NCI-H2196 treated with DMSO at 0.1 percent for 48 hours (cell line): ENCODE results near the gene FUS.
"Not testable (repeated sequence)": the region's sequence is repeated elsewhere in the genome, so short reads cannot be mapped to it uniquely, and the experiment has no call there.

Experiments
- DNase-seq: peaks from one replicate; lab custom pipeline; 2025; ENCODE audit not compliant: unreplicated experiment; lab: John Stamatoyannopoulos, UW

Gene FUS

DNA sequence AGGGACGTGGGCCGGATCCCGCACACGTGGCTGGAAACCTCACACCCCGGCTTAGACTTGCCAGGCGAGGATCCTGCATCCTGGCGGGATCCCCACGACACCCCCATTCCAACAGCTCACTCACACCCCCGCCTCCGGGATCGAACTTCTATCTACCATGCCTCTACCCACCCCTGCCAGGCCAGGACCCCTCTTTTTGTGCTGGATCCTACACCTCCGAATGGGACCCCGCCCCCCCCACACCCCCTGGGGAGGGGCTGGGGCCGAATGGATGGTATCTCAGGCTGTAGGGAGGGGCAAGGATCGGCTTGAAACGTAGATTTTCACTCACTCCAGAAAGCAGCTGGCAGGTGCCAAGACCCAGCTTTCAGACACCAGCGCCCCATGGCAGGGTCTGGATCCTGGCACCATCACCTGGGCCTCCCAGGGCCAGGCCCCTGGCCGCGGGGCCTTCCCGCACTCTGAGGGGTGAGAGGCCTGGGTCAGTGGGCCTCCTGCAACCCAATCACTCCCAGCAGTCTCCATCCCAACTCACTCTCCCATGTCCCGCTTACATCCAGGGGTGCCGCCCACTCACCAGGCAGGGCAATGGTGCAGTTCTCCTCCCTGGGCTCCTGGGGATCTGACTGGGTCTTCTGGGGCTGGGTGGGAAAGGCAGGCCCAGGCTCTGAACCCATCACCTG lies 36.8 kb upstream of the FUS start:
- DNase-seq = no peak

DNA sequence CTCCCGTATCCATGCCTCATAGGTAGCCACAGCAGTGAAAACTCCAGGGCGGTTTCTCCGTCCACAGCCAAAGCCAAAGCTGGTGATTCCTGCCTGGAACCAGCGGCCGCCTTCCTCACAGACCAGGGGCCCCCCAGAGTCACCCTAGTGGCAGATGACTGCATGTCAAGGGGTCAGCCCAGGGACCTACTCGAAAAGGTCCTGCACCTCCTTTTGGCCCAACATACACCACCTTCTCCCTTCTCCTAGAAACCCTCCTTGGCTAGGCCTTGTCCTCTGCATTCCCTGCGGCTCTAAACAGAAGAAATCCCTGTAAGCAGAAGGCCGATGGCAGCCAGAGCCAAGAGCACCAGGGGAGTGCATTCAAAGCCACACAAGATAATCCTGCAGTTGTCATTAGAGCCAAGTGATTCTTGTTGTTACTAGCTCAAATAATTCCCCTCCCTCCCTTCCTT lies 36.2 kb upstream of the FUS start:
- DNase-seq = no peak

DNA sequence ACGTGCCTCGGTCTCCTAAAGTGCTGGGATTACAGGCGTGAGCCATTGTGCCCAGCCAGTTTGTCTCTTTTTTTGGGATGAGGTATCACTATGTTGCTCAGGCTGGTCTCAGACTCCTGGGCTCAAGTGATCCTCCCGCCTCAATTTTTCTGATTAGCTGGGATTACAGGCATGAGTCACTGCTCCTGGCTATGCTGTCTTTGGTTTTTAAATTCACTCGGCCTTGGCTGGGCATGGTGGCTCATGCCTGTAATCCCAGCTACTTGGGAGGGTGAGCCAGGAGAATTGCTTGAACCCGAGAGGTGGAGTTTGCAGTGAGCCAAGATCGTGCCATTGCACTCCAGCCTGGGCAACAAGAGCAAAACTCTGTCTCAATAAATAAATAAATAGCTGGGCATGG lies 35.5 kb upstream of the FUS start:
- DNase-seq = not testable (repeated sequence)

DNA sequence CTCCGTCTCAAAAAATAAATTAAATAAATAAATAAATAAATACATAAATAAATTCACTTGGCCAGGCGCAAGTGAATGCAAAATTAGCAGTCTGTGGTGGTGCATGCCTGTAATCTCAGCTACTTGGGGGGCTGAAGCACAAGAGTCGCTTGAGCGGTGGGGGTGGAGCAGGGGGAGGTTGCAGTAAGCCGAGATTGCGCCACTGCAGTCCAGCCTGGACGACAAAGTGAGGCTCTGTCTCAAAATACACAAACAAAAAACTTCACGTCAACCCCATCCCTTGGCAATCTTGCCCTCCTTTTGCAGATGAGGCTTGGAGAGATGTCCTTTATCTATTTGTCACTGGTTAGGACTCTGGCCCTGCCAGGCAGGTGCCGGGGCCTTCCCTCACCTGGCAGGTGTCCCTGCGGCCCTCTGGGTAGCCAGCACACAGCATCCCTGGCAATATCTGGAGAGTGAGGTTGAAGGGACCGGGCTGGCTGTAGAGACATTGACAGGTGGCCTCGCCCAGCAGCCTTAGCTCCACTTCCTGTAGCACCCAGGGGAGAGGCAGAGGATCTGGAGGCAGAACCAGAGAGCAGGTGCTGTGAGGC lies 34.4 kb upstream of the FUS start:
- no peak for DNase-seq

DNA sequence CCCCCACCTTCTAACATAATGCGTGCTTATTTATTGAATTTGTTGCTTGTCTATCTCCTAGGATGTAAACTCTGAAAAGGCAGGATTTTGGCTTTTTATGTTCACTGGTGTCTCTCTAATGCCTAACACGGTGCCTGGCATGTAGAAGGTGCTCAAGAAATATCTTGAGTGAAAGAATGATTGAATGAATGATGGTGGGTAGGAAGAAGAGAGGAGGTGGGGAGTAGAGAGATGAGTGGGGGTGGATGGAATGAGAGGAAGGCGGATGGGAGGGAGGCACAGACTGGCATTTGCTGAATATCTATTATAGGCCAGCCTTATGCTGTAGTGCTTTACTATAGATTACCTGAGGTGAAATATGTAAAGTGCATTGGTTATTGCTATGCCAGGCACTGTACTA lies 32.4 kb upstream of the FUS start:
- DNase-seq = no peak

DNA sequence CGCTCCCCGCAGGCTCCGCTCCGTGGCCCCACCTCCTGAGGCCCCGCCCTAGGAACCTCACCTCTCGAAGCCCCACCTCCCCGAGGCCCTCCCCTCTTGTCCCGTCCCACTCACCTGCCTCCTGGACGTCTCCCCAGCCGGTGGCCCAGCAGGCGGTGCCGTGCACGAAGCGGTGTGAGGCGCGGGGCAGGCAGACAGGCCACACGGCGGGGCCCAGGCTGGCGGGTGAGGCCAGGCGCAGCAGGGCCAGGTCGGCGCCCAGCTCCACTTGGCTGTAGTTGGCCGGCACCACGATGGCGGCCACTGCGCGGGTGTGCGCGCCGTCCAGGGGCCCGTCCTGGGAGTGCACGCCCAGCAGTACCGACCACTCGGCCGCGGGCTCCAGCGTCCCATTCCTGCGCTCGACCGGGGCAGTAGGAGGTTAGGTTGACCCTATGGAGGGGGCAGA lies 31.6 kb upstream of the FUS start:
- DNase-seq = no peak

DNA sequence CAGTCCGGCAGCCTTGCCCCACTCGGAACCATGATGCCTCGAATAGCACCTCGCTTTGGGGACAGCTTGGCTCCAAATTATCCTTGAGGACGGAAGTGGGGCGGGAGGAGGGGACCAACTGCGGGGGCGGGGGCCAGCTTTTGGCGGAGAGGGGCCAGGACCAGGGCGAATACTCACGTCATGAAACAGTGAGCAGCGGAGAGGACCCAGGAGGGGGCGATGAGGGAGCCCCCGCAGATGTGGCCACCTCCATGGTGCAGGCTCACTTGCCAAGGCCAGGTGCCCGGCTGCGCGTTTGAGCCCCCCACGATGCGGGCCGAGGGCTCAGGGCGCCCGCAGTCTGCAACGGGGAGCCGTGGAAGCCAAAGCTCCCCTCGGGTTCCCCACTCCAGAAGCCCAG lies 31.0 kb upstream of the FUS start:
- DNase-seq = no peak

DNA sequence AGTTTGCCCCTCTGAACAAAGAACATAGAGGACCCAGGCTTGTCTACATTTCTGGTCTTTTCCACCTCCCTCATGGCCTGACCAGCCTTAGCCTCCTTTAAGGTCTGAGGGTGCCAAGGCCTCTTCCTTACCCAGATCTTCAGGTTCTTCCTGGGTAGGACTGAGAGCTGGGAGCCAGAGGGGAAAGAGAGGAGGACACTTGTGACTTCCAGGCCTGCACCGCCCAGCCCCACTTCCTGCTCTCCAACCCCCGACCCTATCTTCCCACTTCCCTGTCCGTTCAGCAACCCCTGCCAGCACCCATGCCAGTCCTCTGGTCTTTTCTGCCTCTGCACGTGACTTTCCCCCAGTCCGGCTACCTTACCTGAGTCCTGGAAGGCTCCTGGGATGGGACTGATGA lies 30.6 kb upstream of the FUS start:
- no peak for DNase-seq

DNA sequence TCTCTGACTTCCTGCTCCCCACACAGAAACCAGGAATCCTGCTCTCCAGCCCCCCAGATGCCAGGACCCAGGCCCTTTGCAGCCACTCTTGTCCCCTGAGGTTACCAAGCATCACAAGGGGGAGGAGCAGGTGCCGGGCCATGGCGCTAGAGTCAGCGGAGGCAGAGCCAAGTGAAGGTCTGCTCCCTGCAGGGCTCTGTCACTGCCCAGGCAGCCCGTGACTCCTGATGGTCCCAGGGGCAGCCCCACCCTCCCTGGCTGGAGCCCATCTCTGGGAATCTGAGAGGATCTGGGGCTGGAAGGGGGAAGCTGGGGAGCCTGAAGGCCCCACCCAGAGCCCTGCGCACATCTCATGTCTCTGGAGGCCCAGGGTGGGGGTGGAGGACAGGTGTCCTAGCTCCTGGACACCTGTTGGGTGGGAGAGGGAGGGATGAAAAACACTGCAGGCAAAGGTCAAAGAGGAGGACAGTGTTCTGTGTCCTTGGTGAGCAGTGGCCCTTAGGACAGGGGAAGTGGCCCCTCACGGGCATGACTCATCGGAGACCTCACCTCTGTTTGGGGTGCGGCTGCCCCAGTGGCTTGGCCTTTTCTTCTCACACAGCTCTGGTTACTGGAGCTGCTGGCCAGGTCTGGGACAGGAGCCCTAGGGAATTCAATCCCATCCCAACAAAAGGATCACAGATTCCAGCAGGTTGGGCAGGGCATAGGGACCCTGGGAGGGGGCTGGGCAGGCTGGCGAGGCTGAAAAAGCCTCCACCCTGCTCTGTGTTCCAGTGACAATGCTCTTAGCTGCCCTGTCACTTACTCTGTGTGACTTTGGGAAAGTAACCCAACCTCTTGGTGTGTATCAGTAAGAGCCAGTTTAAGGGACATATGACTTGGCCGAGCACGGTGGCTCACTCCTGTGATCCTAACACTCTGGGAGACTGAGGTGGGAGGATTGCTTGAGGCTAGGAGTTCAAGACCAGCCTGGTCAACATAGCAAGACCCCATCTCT lies 29.7 kb upstream of the FUS start, which contains the start of gene PRSS36:
PRSS36 (minus strand) TSS at position 173 of the 997 bp plus-strand sequence; CDS start at position 142, 31 bp downstream.
- DNase-seq = no peak

DNA sequence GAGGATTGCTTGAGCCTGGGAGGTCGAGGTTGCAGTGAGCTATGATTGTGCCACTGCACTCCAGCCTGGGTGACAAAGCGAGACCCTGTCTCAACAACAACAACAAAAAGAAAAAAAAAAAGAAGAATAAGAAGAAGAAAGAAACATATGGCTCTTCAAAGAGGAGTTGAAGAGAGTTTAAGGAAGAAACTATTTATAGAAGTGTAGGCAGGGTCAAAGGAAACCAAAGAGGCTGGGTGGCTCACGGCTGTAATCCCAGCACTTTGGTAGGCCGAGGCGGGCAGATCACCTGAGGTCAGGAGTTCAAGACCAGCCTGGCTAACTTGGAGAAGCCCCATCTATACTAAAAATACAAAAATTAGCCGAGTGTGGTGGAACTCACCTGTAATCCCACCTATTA lies 29.0 kb upstream of the FUS start:
- DNase-seq = not testable (repeated sequence)

DNA sequence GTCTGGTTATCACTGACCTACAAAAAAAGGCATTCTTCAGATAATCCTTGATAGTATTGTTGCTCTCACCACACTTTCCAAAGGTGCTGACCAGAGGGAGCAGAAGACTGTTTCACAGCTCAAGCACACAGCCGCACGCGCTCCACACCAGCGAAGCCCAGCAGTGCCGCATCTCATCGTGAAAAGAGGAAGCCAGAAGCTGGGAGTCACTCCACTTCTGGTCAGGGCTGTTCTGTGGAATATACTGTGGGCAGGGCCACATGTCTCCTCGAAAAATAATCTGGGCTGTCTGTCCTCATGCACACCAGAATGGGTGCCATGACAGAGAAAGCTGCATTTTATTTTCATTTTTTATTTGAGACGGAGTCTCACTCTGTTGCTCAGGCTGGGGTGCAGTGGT lies 22.8 kb upstream of the FUS start:
- DNase-seq = no peak

DNA sequence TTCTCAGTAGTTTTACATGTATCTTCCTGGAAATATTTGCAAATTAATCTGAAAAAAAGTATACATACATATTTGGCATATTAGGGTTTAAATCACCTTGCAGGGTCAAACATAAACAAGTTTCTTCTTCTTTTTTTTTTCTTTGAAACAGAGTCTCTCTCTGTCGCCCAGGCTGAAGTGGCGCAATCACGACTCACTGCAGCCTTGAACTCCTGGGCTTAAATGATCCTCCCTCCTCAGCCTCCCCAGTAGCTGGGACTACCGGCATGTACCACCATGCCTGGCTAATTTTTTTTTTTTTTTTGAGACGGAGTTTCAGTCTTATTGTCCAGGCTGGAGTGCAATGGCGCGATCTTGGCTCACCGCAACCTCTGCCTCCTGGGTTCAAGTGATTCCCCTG lies 12.6 kb upstream of the FUS start:
- no peak for DNase-seq

DNA sequence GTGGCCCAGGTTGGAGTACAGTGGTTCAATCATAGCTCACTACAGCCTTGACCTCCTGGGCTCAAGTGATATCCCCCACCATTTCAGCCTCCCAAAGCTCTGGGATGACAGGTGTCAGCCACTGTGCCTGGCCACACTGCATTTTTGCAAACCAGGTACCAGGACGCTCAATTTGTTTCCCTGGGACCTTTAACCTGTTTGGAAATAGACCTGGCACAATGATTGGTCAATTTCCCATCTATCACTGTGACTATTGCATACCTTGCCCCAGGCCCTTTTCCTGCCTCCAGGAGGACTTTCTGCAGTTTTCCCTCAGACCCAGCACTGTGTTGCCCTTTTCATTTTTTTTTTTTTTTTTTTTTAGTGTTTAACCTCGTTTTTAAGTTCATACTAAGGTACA lies 11.1 kb upstream of the FUS start:
- no peak for DNase-seq

DNA sequence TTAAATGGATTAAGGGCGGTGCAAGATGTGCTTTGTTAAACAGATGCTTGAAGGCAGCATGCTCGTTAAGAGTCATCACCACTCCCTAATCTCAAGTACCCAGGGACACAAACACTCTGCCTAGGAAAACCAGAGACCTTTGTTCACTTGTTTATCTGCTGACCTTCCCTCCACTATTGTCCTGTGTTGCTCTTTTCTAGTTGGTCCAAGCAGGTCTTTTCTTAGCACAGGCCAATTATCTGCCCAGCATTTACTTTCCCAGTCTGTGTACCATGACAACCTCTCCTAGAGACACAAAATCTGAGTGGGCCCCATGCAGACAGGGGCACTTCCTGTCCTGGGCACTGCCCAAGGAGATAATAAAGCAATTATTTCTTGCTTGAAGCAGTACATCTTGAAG lies 9.9 kb upstream of the FUS start:
- DNase-seq = not testable (repeated sequence)

DNA sequence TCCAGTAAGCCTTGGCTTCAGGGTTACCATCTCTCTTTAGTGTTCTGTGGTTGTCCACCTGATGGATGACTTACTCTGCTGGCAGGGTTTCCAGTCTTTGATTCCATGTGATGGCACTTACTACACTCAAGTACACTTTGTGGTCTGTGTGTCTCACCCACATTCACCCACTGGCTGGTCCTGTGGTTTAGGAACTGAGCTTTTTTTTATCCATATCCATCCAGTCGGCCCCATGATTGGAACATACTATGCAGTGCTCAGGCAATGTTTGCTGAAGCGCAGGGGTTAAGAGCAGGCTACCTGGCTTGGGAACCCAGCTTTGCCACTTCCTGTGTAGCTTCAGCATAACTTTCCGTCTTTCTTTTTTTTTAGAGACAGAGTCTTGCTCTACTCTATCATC lies 2.8 kb upstream of the FUS start:
- DNase-seq = peak; percentile 28

DNA sequence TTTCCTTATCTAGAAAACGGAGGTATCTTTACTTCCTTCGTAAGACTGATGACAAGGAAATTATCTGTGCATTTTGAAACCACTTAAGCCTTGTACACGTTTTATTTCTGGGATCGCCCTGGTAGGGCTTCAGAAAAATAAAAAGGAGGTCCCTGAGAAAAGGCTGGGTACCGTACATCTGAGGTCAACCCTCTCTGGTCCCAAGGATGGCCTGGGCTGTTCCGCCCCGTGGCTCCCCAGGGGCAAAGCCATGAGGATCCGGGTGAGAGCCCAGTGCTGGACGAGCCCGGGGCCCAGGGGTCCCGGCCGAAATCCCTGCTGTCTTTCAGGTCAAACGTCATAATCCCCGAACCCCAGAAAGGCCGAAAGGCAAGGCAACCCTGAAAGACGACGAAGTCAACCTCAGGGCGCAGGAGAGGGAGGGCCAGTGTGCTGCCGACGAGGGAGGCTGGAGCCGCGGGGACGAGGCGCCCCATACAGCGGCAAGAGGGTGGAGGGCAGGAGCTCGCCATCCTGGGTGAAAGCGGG lies 656 bp upstream of the FUS start:
- no peak for DNase-seq

DNA sequence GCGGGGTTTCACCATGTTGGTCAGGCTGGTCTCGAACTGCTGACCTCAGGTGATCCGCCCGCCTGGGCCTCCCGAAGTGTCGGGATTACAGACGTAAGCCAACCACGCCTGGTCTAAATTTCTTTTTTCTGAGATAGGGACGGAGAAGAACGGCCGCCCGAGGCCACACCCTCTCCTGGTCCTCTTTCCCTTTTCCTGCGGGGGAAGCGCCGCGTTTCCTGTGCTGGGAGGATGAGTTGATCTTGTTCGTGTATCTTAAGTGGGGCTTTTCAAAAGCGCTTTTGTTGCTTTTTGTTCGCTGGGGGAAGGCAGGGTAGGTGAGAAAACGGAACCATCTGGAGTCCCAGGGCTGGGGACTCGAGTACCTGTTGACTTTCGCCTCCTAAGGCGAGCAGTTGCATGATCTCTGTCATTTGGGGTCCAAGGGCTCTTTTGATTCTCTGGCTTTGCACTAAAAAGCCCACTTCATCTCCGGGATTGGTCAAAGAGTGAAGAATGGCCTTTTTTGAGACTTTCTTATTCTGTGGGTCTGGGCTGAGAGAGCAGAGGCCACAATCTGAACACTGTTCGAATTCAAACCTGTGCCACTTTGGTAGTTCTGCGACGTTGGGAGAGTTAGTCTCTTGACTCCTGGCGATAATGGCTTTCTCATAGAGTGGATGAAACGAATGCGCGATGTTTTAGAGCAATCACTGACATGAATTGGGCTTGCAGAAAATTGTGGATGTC lies 1.3 kb downstream of the FUS start:
- DNase-seq = no peak

DNA sequence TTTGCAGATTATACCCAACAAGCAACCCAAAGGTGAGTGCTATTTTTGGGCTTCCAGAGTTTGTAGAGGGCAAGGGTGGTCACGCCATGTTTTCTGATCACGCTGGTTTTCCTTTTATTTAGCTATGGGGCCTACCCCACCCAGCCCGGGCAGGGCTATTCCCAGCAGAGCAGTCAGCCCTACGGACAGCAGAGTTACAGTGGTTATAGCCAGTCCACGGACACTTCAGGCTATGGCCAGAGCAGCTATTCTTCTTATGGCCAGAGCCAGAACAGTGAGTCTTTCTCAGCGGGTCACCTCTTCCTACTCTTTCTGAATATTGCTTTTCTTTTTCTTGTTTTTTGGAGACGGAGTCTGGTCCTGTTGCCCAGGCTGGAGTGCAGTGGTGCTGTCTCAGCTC lies 2.5 kb downstream of the FUS start:
- no peak for DNase-seq

DNA sequence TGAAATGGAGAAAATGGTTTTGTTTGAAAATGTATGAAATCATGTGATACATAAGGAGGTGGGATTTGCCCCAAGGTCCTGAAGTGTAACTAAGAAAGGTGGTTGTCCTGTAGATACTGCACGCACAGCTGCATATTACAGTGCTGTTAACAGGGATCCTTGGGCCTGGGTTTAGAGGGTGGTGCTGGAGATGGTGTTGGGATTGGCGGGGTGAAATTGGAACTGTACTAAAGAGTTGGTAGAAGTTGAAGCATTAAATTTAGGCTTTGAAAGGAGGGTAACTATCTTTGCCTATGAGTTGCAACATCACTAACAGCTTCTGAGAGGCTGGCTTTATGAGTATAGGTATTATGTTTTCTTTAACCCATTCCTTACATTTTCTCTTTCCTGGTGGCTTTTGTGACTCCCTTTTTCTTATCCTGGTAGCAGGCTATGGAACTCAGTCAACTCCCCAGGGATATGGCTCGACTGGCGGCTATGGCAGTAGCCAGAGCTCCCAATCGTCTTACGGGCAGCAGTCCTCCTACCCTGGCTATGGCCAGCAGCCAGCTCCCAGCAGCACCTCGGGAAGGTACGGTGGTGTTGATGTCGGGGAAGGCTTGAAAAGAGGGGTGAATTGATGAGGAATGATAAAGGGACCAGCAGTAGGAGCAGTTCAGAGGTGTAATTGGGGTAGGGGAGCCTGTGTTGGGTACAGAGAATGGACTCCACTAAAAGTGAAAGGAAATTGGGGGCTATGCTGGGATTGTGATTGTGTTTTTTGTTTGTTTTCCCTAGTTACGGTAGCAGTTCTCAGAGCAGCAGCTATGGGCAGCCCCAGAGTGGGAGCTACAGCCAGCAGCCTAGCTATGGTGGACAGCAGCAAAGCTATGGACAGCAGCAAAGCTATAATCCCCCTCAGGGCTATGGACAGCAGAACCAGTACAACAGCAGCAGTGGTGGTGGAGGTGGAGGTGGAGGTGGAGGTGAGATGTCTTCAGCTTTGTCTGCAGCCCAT lies 3.8 kb downstream of the FUS start:
- no peak for DNase-seq

DNA sequence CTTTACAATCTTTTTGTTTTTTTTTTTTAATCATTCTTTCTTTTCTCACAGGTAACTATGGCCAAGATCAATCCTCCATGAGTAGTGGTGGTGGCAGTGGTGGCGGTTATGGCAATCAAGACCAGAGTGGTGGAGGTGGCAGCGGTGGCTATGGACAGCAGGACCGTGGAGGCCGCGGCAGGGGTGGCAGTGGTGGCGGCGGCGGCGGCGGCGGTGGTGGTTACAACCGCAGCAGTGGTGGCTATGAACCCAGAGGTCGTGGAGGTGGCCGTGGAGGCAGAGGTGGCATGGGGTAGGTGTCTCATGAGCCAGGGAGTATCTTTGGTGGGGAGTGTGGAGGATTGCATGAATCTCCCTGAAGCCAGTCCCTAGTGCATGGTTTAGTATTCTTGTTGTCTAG lies 4.9 kb downstream of the FUS start:
- DNase-seq = no peak
